GM12892 (cell line): Measurements from ENCODE around the gene RFX1.

Experiments
- DNase-seq: peaks from one replicate; pipeline ENCODE4 v3.0.0; 2011; ENCODE audit not compliant: insufficient read length
- FAIRE-seq: peaks from 2 replicates; lab custom pipeline; 2011; peaks lifted over from hg19 to GRCh38; lab: Jason Lieb, UNC
- POLR2A ChIP-seq: IDR thresholded peaks from 2 replicates; pipeline ENCODE4 v1.6.1; 2011; ENCODE audit warnings: low read depth, low read length, control low read depth
- POLR2AphosphoS5 ChIP-seq: IDR thresholded peaks from 2 replicates; pipeline ENCODE4 v1.6.1; 2011; ENCODE audit warnings: low read depth, low read length, control low read depth
- TAF1 ChIP-seq: IDR thresholded peaks from 2 replicates; pipeline ENCODE4 v1.6.1; 2011; ENCODE audit warnings: low read depth, mild to moderate bottlenecking, control low read depth, low read length, borderline replicate concordance

Gene RFX1

GRCh38 chr19:13951043-13951442 lies 55.1 kb downstream of the RFX1 start:
- TF ChIP-seq POLR2AphosphoS5 (no peak), TAF1 (no peak), POLR2A (no peak)
- no peak for DNase-seq
- FAIRE-seq = no peak

GRCh38 chr19:13946414-13946813 lies 59.7 kb downstream of the RFX1 start:
- no peak for FAIRE-seq
- TF ChIP-seq POLR2AphosphoS5 = no peak
- no peak for TF ChIP-seq POLR2A
- no peak for TF ChIP-seq TAF1
- DNase-seq = no peak

- DNase-seq (no peak), FAIRE-seq (no peak)
- TF ChIP-seq POLR2AphosphoS5 (no peak), POLR2A (no peak), TAF1 (no peak)
Measured at GRCh38 chr19:13942023-13942684, 64.0 kb downstream of the RFX1 start.

GRCh38 chr19:13938301-13939064 lies 67.6 kb downstream of the RFX1 start, which contains the start of gene PODNL1:
TSS of gene PODNL1 (minus strand) at chr19:13938417. CDS start at chr19:13938181, 236 bp downstream.
- FAIRE-seq = no peak

GRCh38 chr19:13937479-13938300 lies 68.4 kb downstream of the RFX1 start:
- DNase-seq = no peak
- TF ChIP-seq TAF1 (no peak), POLR2A (no peak), POLR2AphosphoS5 (no peak)
- no peak for FAIRE-seq

More at GRCh38 chr19:13938301-13939064, 67.6 kb downstream of the RFX1 start, which contains the start of gene PODNL1:
- no peak for DNase-seq
- TF ChIP-seq POLR2A (no peak), POLR2AphosphoS5 (no peak), TAF1 (no peak)

GRCh38 chr19:13935765-13936510 lies 70.2 kb downstream of the RFX1 start:
- TF ChIP-seq POLR2A (no peak), POLR2AphosphoS5 (no peak), TAF1 (no peak)
- no peak for FAIRE-seq

GRCh38 chr19:13934785-13935109 lies 71.4 kb downstream of the RFX1 start:
- no peak for FAIRE-seq
- no peak for DNase-seq
- TF ChIP-seq TAF1 (no peak), POLR2AphosphoS5 (no peak), POLR2A (no peak)

More at GRCh38 chr19:13935765-13936510, 70.2 kb downstream of the RFX1 start:
- no peak for DNase-seq

GRCh38 chr19:13932911-13933393 lies 73.2 kb downstream of the RFX1 start:
- FAIRE-seq (no peak), DNase-seq (no peak)
- TF ChIP-seq POLR2AphosphoS5 (no peak), TAF1 (no peak), POLR2A (no peak)

- FAIRE-seq = no peak
Measured at GRCh38 chr19:13932149-13932637, 73.9 kb downstream of the RFX1 start.

GRCh38 chr19:13931391-13932148 lies 74.5 kb downstream of the RFX1 start:
- FAIRE-seq (no peak), DNase-seq (no peak)
- no peak for TF ChIP-seq POLR2AphosphoS5
- TF ChIP-seq POLR2A = no peak
- no peak for TF ChIP-seq TAF1

More at GRCh38 chr19:13932149-13932637, 73.9 kb downstream of the RFX1 start:
- no peak for TF ChIP-seq POLR2A
- TF ChIP-seq TAF1 = no peak
- TF ChIP-seq POLR2AphosphoS5 = no peak
- DNase-seq = no peak
